HL-60 (cell line): ENCODE results near the gene EHD4.

Experiments
- DNase-seq, 2 experiments: peaks; one replicate each; pipeline ENCODE4 v3.0.0-alpha.2; 2010 to 2020; ENCODE audit warnings: low read depth in 1 of 2, low spot score in 1 of 2
- H3K27ac ChIP-seq: fragments of 250-450 bp; sonication (Bioruptor Pico); replicated peaks from 2 replicates; pipeline ENCODE4 v1.5.1; 2020; ENCODE audit warnings: mild to moderate bottlenecking, moderate library complexity
- H3K27me3 ChIP-seq: fragments of 250-450 bp; sonication (Bioruptor Pico); 2 replicates; pipeline ENCODE4 v1.5.1; 2021; ENCODE audit warnings: mild to moderate bottlenecking, moderate library complexity; ENCODE audit not compliant: insufficient read depth, poor library complexity, severe bottlenecking
- H3K4me3 ChIP-seq: replicated peaks from 2 replicates; pipeline ENCODE4 v1.5.1; 2011; ENCODE audit warnings: mild to moderate bottlenecking, control low read depth, low read length; ENCODE audit not compliant: insufficient read depth
- GABPA ChIP-seq: IDR thresholded peaks from 2 replicates; pipeline ENCODE4 v1.6.1; 2012; ENCODE audit warnings: low read depth
- POLR2AphosphoS5 ChIP-seq: IDR thresholded peaks from 2 replicates; pipeline ENCODE4 v1.6.1; 2012; ENCODE audit warnings: low read depth
- REST ChIP-seq: IDR thresholded peaks from 2 replicates; pipeline ENCODE4 v1.6.1; 2012; ENCODE audit warnings: low read depth; ENCODE audit not compliant: insufficient replicate concordance
- SPI1 ChIP-seq: IDR thresholded peaks from 2 replicates; pipeline ENCODE4 v1.6.1; 2012; ENCODE audit warnings: low read depth, mild to moderate bottlenecking, borderline replicate concordance
- TF ChIP-seq, protein P1 (sequence below): IDR thresholded peaks from one replicate; pipeline ENCODE4 v1.5.1; 2011; ENCODE audit warnings: low read length, control low read depth, inconsistent platforms; ENCODE audit not compliant: insufficient read depth

Gene EHD4

DNA sequence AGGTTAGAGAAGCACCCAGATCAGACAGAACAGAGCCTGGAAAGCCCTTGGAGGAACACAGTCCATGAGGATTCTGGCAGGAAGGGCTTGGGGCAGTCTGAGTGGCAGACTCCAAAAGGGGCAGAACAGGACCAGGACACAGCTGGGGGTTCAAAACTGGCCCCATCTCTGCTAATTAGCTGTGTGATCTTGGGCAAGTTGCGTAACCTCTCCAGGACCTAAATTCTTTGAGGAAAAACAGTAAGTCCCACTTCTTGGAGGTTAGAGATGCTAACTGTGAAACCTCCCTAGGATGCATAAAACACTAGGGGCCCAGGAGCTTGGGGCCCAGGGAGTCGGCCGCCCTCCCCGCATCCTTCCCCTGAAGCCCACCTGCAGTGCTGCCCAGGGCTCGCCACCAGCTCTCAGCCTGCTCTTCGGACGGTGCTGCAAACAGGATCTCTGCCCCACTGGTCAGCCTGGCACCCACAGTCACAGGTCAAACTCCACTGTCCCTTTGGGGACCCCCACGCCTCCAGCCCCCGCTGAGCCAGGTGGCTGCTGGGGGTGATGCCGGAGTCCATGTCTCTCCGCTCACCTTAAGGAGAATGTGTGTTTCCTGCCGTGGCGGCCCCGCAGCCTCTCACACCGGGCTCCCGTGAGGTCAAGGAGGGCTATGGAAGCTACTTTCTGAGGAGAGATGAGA is 121.7 kb downstream of the EHD4 start:
- no peak for DNase-seq
- Histone ChIP-seq H3K27ac (no peak overlapping the region), H3K27me3 (no peaks in the 10 kb centered on the region), H3K4me3 (no peak overlapping the region)
- TF ChIP-seq POLR2AphosphoS5 (no peak), REST (no peak), GABPA (no peak), SPI1 (no peak)
- TF ChIP-seq, protein P1, sequence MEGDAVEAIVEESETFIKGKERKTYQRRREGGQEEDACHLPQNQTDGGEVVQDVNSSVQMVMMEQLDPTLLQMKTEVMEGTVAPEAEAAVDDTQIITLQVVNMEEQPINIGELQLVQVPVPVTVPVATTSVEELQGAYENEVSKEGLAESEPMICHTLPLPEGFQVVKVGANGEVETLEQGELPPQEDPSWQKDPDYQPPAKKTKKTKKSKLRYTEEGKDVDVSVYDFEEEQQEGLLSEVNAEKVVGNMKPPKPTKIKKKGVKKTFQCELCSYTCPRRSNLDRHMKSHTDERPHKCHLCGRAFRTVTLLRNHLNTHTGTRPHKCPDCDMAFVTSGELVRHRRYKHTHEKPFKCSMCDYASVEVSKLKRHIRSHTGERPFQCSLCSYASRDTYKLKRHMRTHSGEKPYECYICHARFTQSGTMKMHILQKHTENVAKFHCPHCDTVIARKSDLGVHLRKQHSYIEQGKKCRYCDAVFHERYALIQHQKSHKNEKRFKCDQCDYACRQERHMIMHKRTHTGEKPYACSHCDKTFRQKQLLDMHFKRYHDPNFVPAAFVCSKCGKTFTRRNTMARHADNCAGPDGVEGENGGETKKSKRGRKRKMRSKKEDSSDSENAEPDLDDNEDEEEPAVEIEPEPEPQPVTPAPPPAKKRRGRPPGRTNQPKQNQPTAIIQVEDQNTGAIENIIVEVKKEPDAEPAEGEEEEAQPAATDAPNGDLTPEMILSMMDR, result no peak

DNA sequence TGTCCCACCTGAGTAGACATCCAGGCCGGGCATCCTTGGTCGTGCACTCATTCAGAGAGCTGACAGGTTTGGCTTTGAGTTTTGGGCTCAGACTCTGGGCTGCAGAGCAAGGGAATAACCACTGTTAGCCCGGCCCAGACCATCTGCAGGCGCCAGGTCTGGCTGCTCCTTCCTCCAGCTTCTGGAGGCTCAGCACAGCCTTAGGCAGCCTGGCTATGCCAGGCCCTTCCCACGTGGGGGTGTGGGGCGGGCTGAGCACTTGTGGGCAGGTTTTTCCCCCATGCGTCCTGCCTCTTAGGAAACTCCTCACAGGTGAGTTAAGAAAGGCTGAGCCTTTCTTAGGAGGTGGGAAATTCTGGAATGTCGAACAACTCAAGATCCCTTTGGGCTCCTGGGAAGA is 122.5 kb downstream of the EHD4 start:
- TF ChIP-seq GABPA (no peak), POLR2AphosphoS5 (no peak), REST (no peak), SPI1 (no peak)
- TF ChIP-seq, protein P1, result no peak
- Histone ChIP-seq H3K27me3 (no peaks in the 10 kb centered on the region), H3K27ac (no peak overlapping the region), H3K4me3 (no peak overlapping the region)
- no peak for DNase-seq

GRCh38 chr15:41849204-41849603 is 123.2 kb downstream of the EHD4 start:
- no peak overlapping the region for H3K4me3 ChIP-seq
- H3K27ac ChIP-seq, result no peak overlapping the region
- TF ChIP-seq, protein P1, result no peak
- TF ChIP-seq GABPA (no peak), SPI1 (no peak), POLR2AphosphoS5 (no peak), REST (no peak)
- DNase-seq, result no peak
- H3K27me3 ChIP-seq, result no peaks in the 10 kb centered on the region
